ENCODE results near the gene RNU6-8.

The RNU6-8 gene

GRCh38 chr14:32203928-32204357 lies 874 bp upstream of the RNU6-8 start:
- DNase-seq, result no peak

- DNase-seq, result no peak
Measured at GRCh38 chr14:32202491-32202997, 525 bp downstream of the RNU6-8 start.

DNA sequence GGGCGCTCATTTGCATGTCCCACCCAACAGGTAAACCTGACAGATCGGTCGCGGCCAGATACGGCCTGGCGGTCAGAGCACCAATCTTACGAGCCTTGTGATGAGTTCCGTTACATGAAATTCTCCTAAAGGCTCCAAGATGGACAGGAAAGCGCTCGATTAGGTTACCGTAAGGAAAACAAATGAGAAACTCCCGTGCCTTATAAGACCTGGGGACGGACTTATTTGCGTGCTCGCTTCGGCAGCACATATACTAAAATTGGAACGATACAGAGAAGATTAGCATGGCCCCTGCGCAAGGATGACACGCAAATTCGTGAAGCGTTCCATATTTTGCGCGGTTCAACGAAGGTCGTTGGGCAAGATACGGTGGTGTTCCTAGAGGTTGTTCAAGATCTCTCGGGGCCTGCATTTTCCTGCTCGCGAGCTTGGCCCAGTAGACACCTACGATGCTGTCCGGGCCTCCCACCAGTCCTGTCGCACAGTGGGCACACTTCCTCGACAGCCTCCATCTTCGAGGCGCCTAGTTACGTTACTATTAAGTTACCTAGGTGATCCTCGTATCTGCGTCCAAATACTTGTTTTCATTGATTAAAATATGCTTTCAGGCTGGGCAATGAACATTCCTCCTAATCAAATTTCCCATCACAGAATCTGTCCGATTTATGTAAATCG lies 1.1 kb downstream of the RNU6-8 start, which contains the start of gene RNU6-7:
Gene RNU6-7 (plus strand): TSS at position 230 of the 675 bp plus-strand sequence.
- no peak for DNase-seq

DNA sequence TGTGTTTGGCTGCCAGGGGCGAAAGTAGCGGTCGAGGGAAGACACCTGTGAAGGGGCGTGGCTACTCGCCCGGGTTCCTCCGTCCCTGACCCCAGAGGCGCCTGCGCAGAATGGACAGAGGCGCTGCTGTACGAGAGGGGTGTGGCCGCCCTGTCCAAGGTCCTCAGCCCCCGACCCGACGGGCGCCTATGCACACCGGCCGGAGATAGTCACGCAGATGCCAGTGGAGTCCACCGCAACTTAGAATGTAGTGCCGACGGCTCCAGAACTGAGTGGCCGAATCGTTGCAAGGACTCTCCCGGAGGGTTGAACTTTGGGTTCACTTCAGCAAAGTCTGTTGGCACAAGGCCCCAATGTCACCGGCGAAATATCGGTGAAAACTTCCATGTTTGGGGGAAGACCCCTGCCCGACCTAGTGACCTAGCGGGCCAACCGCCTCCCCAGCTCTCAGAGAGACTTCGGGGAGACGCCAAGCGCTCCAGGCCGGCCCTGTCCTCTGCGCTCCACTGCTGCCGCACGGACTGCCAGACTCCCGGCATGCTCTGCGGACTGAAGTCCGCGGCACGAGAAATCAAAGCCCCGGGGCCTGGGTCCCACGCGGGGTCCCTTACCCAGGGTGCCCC lies 1.8 kb downstream of the RNU6-8 start:
- no peak for DNase-seq

DNA sequence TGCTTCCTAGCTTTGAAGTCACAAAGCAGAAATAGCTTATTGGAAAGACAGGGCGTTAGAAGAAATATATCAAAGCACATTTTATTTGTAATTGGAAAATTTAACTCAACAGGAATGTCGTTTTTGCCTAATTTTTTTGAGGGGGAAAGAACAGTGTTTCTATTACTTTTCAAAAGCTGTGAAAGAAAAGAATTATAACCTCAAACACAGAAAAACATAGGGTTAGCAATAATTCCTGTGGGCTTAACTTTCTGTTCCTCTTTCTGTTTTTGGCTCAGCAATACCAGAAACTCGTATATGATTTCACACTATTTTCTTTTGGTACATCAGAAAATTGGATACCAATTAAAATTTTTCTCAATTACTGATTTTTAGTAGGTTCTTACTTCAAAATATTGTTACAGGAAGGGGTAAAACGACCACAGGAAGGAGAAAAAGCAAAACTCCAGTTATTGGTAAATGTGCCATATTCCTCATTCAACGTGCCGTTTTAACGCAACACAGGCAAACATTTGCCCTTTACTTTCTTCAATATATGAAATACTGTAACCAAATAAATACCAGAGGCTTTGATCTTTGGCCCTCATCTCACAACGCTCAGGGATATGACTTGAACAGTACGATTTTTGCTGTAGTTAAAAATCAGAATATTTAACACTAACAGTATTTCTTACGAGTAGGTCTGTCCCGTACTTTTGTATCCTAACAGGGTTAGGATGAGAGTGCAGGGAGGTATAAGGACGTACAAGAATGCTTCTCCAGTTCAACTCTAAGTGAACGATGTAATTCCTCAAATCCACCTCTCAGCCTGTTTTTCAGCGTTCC lies 2.5 kb downstream of the RNU6-8 start:
- no peak for DNase-seq

GRCh38 chr14:32197919-32198318 lies 5.2 kb downstream of the RNU6-8 start:
- DNase-seq, result no peak

GRCh38 chr14:32195636-32196035 lies 7.4 kb downstream of the RNU6-8 start:
- DNase-seq, result no peak

DNA sequence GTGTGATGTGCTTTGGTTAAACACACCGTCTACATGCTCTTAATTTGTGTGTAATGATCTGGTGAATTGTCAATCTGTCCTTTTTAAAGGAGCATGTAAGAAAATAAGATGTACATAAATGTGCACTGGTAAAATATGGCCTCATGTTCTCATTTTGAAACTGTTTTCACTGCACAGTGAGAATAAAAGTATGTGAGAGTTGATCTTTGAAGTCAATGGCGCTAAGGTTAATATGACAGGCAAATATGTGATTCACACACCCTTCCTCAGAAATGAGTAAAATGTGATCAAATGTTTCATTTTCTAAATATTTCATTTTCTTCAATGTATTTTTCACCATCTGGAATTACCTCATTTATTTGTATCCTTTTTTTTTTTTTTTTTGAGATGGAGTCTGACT lies 9.5 kb downstream of the RNU6-8 start:
- no peak for DNase-seq

GRCh38 chr14:32192712-32193373 lies 10.2 kb downstream of the RNU6-8 start:
- no peak for DNase-seq

GRCh38 chr14:32190673-32191072 lies 12.4 kb downstream of the RNU6-8 start:
- DNase-seq, result no peak

DNA sequence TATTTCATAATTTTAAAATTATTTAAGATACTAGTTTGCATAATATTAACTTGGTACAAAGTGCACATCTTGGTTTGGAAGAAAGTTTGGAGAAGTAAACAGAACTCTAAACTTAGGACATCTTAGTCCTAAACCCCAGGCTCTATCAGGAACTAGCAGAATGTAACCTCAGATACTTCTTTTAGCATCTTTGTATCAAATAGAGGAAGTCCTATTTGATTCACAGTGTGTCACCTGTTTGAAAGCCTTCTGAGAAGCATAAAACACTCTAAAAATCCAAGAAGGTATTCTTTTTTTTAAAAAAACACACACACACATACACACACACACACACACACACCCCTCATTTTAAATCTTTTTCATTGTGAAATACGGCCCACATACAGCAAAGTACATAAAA lies 13.3 kb downstream of the RNU6-8 start:
- DNase-seq, result no peak

DNA sequence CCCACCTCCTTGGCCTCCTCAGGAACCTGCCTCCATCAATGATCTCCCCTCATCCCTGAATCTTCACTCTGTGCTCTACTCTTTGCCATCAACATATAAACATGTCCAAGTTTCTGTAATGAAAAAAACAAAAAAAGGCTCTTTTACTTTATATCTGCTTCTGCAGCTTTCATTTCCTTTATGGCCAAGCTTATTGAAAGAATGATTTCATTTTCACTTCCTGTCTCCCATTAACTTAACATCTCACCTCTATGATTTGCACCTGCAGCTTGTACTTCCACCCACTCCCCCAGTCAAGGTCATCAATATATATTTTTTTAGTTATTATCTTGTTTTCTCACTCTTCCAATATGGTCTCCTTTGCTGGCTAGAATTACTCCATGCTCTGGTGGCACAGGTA lies 16.8 kb downstream of the RNU6-8 start:
- no peak for DNase-seq

DNA sequence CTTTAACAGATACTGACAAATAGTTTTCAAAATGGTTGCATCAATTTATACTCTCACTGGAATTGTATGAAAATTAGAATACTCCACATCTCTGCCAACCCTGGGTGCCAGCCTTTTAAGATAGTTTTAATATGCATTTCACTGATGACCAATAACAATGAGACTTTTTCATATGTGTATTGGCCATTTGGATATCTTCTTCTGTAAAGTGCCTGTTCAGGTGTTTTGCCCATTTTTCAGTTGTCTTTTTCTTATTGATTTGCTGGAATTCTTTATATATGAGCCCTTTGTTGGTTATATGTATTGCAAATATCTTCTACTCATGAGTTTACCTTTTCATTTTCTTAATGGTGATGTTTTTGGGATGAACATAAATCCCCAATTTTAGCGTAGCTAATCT lies 18.0 kb downstream of the RNU6-8 start:
- DNase-seq, result no peak

GRCh38 chr14:32183151-32184058 lies 19.7 kb downstream of the RNU6-8 start:
- DNase-seq, result no peak

GRCh38 chr14:32171469-32171868 lies 31.6 kb downstream of the RNU6-8 start:
- DNase-seq, result no peak

GRCh38 chr14:32169191-32169590 lies 33.9 kb downstream of the RNU6-8 start:
- no peak for DNase-seq

DNA sequence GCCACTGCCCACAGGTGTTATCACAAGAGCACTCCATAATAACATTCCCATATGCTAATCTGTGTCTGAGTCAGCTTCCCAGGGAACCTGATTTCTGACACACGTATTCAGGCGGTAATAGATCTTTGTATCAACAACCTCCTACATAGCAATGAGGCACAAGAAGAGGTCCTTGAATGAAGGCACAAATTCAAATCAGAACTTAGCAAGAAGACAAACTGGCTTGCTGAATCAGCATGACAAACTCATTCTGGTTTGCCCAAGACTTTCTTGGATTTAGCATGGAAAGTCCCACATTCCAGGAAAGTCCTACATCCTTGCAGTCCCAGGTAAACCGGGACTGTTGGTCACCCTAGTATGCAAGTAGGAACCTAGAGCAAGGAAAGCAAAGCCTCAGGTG lies 35.2 kb downstream of the RNU6-8 start:
- no peak for DNase-seq

- no peak for DNase-seq
Measured at GRCh38 chr14:32166924-32167323, 36.1 kb downstream of the RNU6-8 start.

DNA sequence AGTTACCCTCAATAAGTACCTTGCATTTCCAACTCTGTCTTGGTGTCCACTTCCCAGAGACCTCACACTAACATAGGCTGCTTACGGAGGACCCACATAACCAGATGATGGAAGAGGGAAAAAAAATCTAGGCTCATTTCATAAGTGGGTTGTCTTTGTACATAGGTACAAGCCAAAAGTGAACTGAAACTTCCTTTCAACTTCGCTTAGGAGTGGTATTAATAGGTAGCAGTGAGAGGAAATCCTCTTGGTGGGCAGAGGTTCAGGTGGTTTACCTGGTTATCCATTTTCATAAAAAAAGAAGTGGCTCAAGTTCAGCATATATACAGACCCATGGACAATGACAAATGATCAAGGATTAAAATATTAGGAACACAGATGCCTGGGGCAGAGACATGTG lies 37.0 kb downstream of the RNU6-8 start:
- DNase-seq, result no peak
